ENCODE results near the gene SLC25A41.

SLC25A41 gene

DNA sequence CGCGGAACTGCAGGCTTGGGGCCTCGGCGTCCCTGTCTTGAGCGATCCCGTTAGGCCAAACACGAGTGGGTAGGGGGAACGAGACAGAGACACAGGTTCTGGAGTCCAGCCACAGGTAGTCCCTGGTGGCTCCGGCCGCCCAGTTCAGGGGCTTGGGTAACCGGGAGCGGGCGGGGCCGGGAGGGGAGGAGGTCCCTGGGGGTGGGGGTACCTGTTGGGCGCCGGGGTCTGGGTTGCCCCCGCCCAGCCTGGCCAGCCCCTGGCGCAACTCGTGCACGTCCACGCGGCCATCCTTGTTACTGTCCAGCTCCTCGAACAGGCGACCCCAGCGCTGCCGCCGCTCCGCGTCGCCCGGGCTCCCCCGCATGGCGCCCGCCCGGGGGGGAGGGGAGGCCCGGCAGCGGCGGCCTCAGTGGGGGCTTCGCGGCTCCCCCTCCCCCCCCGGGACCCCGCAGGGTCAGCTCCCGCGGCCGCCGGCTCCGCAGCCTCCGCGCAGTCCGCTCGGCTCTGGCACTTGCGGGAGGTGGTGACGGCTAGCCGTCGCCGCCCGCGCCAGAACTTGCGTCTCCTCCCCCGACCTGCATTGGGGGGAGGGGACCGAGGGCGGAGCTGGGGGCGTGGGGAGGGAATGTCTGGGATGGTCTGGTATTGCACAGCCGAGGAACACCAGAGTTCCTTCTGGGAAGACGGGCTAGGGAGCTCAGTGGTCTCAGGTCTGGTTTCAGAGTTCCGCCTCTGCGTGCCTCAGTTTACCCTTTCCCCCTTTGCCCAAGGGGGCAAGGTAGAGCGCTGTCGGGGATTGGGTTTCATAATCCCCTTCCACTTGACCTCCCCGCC is 25.9 kb upstream of the SLC25A41 start, which contains the start of gene SLC25A23:
TSS of gene SLC25A23 (minus strand) at position 531 of the 837 bp plus-strand sequence. CDS start at position 367, 164 bp downstream.
- Histone ChIP-seq H3K4me1 (ENCODE audit: control insufficient read depth, insufficient read depth, low read length) (peaks cover 14% of the 10 kb centered on the region), H3K36me3 (ENCODE audit: control insufficient read depth in 2 of 2, insufficient read depth in 2 of 2, low read length in 2 of 2) (peaks cover 14 to 17% of the 10 kb centered on the region in 2 donors), H3K4me3 (ENCODE audit: low read length in 2 of 2) (peak within 1 kb of the TSS; percentile 83 to 88), H3K27ac (ENCODE audit: low read length) (peak within 1 kb of the TSS; percentile 64), H3K9me3 (ENCODE audit: control insufficient read depth in 2 of 2, low read length in 2 of 2) (peaks cover 0 to 2% of the 10 kb centered on the region in 2 donors), H3K27me3 (ENCODE audit: control insufficient read depth in 1 of 2, insufficient read depth in 2 of 2, low read length in 2 of 2) (peaks cover 5 to 13% of the 10 kb centered on the region in 2 donors), H3K9ac (ENCODE audit: low read length in 2 of 2) (peak within 1 kb of the TSS; percentile 68)

DNA sequence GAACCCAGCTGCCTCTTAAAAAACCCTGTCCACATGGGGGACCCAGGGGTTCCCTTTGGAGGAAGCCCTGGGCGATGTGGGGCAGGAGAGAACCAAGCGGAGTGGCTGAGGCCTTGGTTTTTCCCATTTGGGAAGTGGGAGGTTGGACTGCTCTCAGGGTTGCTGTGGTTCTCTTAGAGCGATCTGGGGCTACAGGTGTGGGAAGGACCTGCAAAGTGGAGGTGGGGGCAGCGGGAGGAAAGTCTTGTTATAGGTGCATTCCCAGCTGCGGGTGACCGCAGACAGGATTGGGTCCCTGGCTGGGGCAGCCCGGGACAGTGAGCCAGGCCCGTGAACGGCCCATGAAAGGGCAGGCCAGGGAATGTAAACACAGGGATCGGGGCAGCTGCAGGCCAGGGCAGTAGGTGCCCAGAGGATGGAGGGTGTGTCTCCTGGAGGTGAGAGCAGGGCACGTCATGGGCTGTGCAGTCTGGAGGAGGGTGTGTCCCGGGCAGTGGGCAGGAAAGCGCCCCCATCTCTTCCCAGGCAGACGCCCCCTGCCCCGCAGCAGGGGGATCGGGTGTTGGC is 25.2 kb upstream of the SLC25A41 start:
- peak overlapping the region; percentile 58 to 68 for H3K9ac ChIP-seq (ENCODE audit: low read length in 2 of 2)
- peaks cover 21 to 24% of the 10 kb centered on the region in 2 donors for H3K36me3 ChIP-seq (ENCODE audit: control insufficient read depth in 2 of 2, insufficient read depth in 2 of 2, low read length in 2 of 2)
- peak overlapping the region; percentile 64 for H3K27ac ChIP-seq (ENCODE audit: low read length)

DNA sequence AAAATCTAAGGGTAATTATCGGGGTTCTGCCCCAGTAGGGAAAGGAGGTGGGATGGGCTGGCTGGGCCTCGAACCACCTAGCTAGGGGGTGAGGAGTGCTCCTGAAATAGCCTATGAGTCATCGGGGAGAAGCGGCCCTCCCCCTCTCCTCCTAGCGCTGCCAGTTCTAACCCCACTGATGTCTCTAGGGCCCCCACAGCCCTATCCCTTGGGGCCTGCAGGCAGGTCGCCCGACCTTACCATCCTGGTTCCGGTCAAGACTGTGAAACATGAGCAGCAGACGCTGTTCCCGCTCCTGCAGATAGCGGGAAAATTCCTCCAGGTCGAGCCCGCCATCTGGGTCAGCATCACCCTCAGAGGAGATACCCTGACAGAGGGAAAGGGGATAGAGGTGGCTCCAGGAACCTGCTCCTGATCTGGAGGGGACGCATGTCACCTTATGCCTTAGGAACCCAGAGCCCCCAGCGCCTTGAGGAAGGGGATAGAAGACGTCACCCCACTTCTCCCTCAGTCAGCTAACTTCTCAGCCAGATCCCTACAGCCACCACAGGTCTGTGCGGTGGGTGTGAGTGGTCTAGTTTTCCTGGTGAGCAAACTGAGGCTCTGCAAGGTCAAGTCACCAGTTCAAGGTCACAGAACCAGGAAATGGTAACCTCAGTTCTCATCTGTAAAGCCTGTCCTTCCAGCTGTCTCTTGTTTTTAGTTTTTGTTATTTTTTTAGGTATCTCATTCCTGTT is 24.6 kb upstream of the SLC25A41 start:
- Histone ChIP-seq H3K9ac (ENCODE audit: low read length in 2 of 2) (peak overlapping the region; percentile 58 to 68), H3K4me1 (ENCODE audit: control insufficient read depth, insufficient read depth, low read length) (peaks cover 14% of the 10 kb centered on the region), H3K27me3 (ENCODE audit: control insufficient read depth in 1 of 2, insufficient read depth in 2 of 2, low read length in 2 of 2) (peaks cover 0 to under 1% of the 10 kb centered on the region in 2 donors), H3K27ac (ENCODE audit: low read length) (peak overlapping the region; percentile 64), H3K36me3 (ENCODE audit: control insufficient read depth in 2 of 2, insufficient read depth in 2 of 2, low read length in 2 of 2) (peaks cover 27 to 31% of the 10 kb centered on the region in 2 donors), H3K9me3 (ENCODE audit: control insufficient read depth in 2 of 2, low read length in 2 of 2) (peaks cover 0 to 11% of the 10 kb centered on the region in 2 donors), H3K4me3 (ENCODE audit: low read length in 2 of 2) (peak overlapping the region; percentile 83 to 88)

More for the DNA sequence above, 25.2 kb upstream of the SLC25A41 start:
- H3K4me3 ChIP-seq (ENCODE audit: low read length in 2 of 2) = peak overlapping the region; percentile 83 to 88
- peaks cover 14% of the 10 kb centered on the region for H3K4me1 ChIP-seq (ENCODE audit: control insufficient read depth, insufficient read depth, low read length)
- H3K9me3 ChIP-seq (ENCODE audit: control insufficient read depth in 2 of 2, low read length in 2 of 2) = peaks cover 0 to 8% of the 10 kb centered on the region in 2 donors
- H3K27me3 ChIP-seq (ENCODE audit: control insufficient read depth in 1 of 2, insufficient read depth in 2 of 2, low read length in 2 of 2) = peaks cover under 1 to 6% of the 10 kb centered on the region in 2 donors

DNA sequence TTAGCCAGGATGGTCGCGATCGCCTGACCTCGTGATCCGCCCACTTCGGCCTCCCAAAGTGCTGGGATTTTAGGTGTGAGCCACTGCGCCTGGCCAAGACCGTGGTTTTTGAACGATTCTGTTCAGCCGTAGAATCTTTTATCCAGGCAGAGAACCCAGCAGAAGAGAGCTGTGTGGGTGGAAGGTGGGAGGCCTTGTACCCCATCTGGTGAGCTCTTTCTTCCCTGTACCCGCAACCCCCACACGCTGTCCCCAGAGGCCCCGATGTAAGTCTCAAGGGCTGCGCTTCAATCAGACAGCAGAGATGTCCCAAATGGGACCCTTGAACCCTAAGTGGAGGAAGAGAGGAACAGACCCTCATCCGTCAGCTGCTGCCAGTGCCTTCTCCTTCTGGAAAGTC is 22.4 kb upstream of the SLC25A41 start:
- H3K9me3 ChIP-seq (ENCODE audit: control insufficient read depth in 2 of 2, low read length in 2 of 2) = peaks cover 0 to 11% of the 10 kb centered on the region in 2 donors
- no peak overlapping the region for H3K4me3 ChIP-seq (ENCODE audit: low read length in 2 of 2)
- H3K36me3 ChIP-seq (ENCODE audit: control insufficient read depth in 2 of 2, insufficient read depth in 2 of 2, low read length in 2 of 2) = peaks cover 41 to 44% of the 10 kb centered on the region in 2 donors
- no peak overlapping the region for H3K9ac ChIP-seq (ENCODE audit: low read length in 2 of 2)
- no peaks in the 10 kb centered on the region for H3K27me3 ChIP-seq (ENCODE audit: control insufficient read depth in 1 of 2, insufficient read depth in 2 of 2, low read length in 2 of 2)
- H3K4me1 ChIP-seq (ENCODE audit: control insufficient read depth, insufficient read depth, low read length) = peaks cover 14% of the 10 kb centered on the region
- no peak overlapping the region for H3K27ac ChIP-seq (ENCODE audit: low read length)

DNA sequence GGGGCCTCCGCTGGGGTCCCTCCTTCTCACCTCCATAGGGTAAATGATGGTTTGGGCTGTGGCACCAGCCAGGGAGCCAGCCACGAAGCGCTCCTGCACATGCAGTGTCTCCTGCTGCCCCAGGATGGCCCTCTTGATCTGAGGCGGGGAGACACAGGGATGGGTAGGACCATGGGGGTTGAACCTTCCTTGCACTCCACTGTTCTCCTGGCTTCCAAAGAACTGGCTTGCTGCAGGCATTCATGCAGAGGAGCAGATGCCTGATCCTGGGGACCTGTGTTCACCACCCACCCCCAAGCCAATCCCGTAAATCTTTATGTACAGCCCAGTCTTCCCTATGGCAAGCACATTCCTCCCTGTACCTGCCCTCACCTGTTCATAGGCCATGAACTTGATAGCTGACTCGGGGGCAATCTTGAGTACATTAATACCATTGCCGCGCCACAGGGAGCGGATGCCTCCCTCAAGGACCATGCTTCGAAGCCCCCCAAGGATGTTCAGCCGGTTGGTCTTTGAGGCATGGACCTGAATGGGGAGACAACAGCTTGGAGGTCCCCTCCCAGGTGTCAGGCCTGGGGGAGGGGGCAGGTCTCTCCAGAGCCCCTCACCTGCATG is 20.5 kb upstream of the SLC25A41 start:
- Histone ChIP-seq H3K4me3 (ENCODE audit: low read length in 2 of 2) (no peak overlapping the region), H3K27me3 (ENCODE audit: control insufficient read depth in 1 of 2, insufficient read depth in 2 of 2, low read length in 2 of 2) (no peaks in the 10 kb centered on the region), H3K36me3 (ENCODE audit: control insufficient read depth in 2 of 2, insufficient read depth in 2 of 2, low read length in 2 of 2) (peaks cover 46 to 47% of the 10 kb centered on the region in 2 donors), H3K27ac (ENCODE audit: low read length) (no peak overlapping the region), H3K4me1 (ENCODE audit: control insufficient read depth, insufficient read depth, low read length) (peaks cover 12% of the 10 kb centered on the region), H3K9me3 (ENCODE audit: control insufficient read depth in 2 of 2, low read length in 2 of 2) (peaks cover 0 to 11% of the 10 kb centered on the region in 2 donors), H3K9ac (ENCODE audit: low read length in 2 of 2) (no peak overlapping the region)

DNA sequence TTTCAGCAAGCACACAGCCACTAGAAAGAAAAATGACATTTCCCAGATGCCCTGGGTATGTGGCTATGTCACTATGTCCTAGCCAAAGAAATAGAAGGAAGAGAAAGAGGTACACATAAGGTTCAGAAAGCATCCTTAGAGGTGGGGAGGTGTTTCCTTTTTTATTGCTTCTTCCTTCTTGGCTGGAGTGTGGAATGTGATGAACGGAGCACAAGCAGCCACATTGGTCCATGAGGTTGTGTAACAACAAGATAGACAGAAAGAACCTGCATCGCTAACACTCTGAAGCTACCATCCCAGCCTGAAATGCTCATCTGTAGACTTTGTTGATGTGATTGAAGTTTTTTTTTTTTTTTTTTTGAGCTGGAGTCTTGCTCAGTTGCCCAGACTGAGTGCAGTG is 19.3 kb upstream of the SLC25A41 start:
- no peak overlapping the region for H3K27ac ChIP-seq (ENCODE audit: low read length)
- peaks cover 0 to 11% of the 10 kb centered on the region in 2 donors for H3K9me3 ChIP-seq (ENCODE audit: control insufficient read depth in 2 of 2, low read length in 2 of 2)
- no peak overlapping the region for H3K9ac ChIP-seq (ENCODE audit: low read length in 2 of 2)
- peaks cover 46 to 47% of the 10 kb centered on the region in 2 donors for H3K36me3 ChIP-seq (ENCODE audit: control insufficient read depth in 2 of 2, insufficient read depth in 2 of 2, low read length in 2 of 2)
- peaks cover under 1% of the 10 kb centered on the region for H3K4me1 ChIP-seq (ENCODE audit: control insufficient read depth, insufficient read depth, low read length)
- H3K4me3 ChIP-seq (ENCODE audit: low read length in 2 of 2) = no peak overlapping the region
- H3K27me3 ChIP-seq (ENCODE audit: control insufficient read depth in 1 of 2, insufficient read depth in 2 of 2, low read length in 2 of 2) = no peaks in the 10 kb centered on the region

DNA sequence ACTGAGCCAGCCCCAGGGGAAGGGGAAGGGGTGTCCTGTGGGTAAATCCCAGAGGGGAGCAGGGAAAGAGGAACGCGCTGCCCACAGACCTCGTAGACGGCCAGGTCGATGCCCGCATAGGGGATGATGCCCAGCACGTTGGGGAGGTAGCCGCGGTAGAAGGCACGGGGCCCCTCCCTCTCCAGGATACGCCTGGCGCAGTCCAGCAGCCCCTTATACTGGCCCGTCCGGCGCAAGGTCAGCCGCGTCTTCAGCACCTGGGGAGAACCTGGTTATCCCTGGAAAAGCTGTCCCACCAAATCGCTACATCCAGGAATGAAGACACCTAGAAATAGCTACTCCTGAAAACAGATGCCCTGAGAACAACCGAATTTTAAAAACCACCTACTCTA is 18.7 kb upstream of the SLC25A41 start:
- Histone ChIP-seq H3K27me3 (ENCODE audit: control insufficient read depth in 1 of 2, insufficient read depth in 2 of 2, low read length in 2 of 2) (no peaks in the 10 kb centered on the region), H3K4me3 (ENCODE audit: low read length in 2 of 2) (no peak overlapping the region), H3K4me1 (ENCODE audit: control insufficient read depth, insufficient read depth, low read length) (no peaks in the 10 kb centered on the region), H3K36me3 (ENCODE audit: control insufficient read depth in 2 of 2, insufficient read depth in 2 of 2, low read length in 2 of 2) (peaks cover 46 to 47% of the 10 kb centered on the region in 2 donors), H3K9ac (ENCODE audit: low read length in 2 of 2) (no peak overlapping the region), H3K9me3 (ENCODE audit: control insufficient read depth in 2 of 2, low read length in 2 of 2) (peaks cover 0 to 11% of the 10 kb centered on the region in 2 donors), H3K27ac (ENCODE audit: low read length) (no peak overlapping the region)

DNA sequence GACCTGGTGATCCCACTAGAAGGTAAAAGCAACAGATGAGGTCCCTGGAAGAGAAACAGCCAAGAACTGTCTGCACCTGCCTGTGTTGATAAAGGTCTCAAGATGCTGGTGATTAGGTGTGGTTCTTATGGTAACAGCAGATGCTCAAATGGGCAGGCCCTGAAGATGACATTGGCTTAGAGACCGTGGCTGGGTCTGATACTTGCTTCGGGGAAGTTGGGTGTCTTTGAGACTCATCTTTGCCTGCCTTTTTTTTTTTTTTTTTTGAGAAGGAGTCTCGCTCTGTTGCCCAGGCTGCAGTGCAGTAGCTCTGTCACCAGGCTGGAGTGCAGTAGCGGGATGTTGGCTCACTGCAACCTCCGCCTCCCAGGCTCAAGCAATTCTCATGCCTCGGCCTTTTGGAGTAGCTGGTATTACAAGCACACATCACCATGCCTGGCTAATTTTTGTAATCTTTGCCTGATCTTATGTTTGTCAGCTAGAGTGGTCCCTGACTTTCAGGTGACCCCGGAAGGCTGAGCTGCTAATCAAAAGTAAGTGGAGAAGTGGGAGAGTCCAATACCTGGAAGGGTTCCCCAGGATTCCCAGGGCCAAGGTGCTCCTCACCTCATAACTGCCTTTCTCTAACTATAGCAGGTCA is 18.1 kb upstream of the SLC25A41 start:
- Histone ChIP-seq H3K27ac (ENCODE audit: low read length) (no peak overlapping the region), H3K4me1 (ENCODE audit: control insufficient read depth, insufficient read depth, low read length) (no peaks in the 10 kb centered on the region), H3K9ac (ENCODE audit: low read length in 2 of 2) (no peak overlapping the region), H3K9me3 (ENCODE audit: control insufficient read depth in 2 of 2, low read length in 2 of 2) (peaks cover 0 to 11% of the 10 kb centered on the region in 2 donors), H3K36me3 (ENCODE audit: control insufficient read depth in 2 of 2, insufficient read depth in 2 of 2, low read length in 2 of 2) (peaks cover 49 to 51% of the 10 kb centered on the region in 2 donors), H3K27me3 (ENCODE audit: control insufficient read depth in 1 of 2, insufficient read depth in 2 of 2, low read length in 2 of 2) (no peaks in the 10 kb centered on the region), H3K4me3 (ENCODE audit: low read length in 2 of 2) (no peak overlapping the region)

DNA sequence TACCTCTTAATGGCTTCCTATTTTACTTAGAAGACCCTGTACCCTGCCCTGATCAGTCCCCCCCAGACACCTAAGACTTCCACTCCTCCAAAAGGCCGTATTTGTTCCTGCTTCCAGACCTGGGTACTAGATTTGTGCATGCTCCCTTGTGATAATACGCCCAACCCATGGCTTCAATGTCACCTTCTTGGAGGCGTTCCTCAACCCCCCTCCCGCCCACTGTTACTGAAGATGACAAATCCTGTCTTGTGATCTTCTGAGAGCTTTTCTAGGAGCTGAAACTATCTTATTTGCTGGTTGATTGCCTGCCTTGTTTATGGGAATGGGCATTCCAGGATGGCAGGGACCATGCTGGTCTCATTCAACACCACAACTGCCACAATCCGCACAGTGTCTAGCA is 16.6 kb upstream of the SLC25A41 start:
- Histone ChIP-seq H3K27me3 (ENCODE audit: control insufficient read depth in 1 of 2, insufficient read depth in 2 of 2, low read length in 2 of 2) (no peaks in the 10 kb centered on the region), H3K9me3 (ENCODE audit: control insufficient read depth in 2 of 2, low read length in 2 of 2) (peaks cover 2 to 16% of the 10 kb centered on the region in 2 donors), H3K4me3 (ENCODE audit: low read length in 2 of 2) (no peak overlapping the region), H3K36me3 (ENCODE audit: control insufficient read depth in 2 of 2, insufficient read depth in 2 of 2, low read length in 2 of 2) (peaks cover 49 to 51% of the 10 kb centered on the region in 2 donors), H3K9ac (ENCODE audit: low read length in 2 of 2) (no peak overlapping the region), H3K27ac (ENCODE audit: low read length) (no peak overlapping the region), H3K4me1 (ENCODE audit: control insufficient read depth, insufficient read depth, low read length) (no peaks in the 10 kb centered on the region)

DNA sequence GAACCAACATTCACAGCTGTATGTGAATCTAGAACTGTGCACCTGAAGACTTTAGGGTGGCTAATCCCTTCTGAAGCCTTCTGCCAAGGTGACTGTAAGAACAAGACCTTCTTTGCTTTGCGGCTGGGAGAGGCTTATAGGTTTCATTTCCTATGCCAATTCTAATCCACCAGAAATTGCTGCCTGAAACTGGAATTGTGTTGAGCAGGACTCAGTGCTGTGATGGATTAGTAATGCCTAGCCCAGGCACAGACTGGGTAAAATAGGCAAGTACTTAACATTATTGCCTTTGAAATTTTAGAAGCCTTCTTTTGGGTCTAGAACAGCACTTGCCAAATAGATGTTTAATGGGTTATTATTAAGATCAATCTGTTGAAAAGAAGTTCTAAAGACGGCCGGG is 14.5 kb upstream of the SLC25A41 start:
- Histone ChIP-seq H3K9me3 (ENCODE audit: control insufficient read depth in 2 of 2, low read length in 2 of 2) (peaks cover 2 to 5% of the 10 kb centered on the region in 2 donors), H3K4me3 (ENCODE audit: low read length in 2 of 2) (no peak overlapping the region), H3K27ac (ENCODE audit: low read length) (no peak overlapping the region), H3K27me3 (ENCODE audit: control insufficient read depth in 1 of 2, insufficient read depth in 2 of 2, low read length in 2 of 2) (no peaks in the 10 kb centered on the region), H3K9ac (ENCODE audit: low read length in 2 of 2) (no peak overlapping the region), H3K36me3 (ENCODE audit: control insufficient read depth in 2 of 2, insufficient read depth in 2 of 2, low read length in 2 of 2) (peaks cover 28 to 31% of the 10 kb centered on the region in 2 donors), H3K4me1 (ENCODE audit: control insufficient read depth, insufficient read depth, low read length) (no peaks in the 10 kb centered on the region)
